Esophagus muscularis mucosa (tissue), 4 donors: ENCODE data around the gene SMPD1. TPM values are rescaled to one million over a fixed set of nuclear protein-coding genes. Genes with fewer than 3 reads are reported as not detected.

ENCODE experiments used
- DNase-seq: peaks from one replicate; pipeline ENCODE4 v3.0.0-alpha.2; 2017; ENCODE audit errors: extremely low spot score
- H3K27ac ChIP-seq, 4 donors: fragments of 200-600 bp; sonication (generic); replicated peaks in 1 of 4; 1 replicate in 3 of 4; 2 replicates in 1 of 4; pipeline ENCODE4 v1.5.1; 2016 to 2019; ENCODE audit warnings: mild to moderate bottlenecking in 1 of 4
- H3K27me3 ChIP-seq, 4 donors: fragments of 200-600 bp; sonication (generic); one replicate each; pipeline versions ENCODE4 v1.5.1 to v1.6.0; 2016 to 2019
- H3K36me3 ChIP-seq, 4 donors: fragments of 200-600 bp; sonication (generic); one replicate each; pipeline ENCODE4 v1.5.1; 2016 to 2019
- H3K4me1 ChIP-seq, 4 donors: fragments of 200-600 bp; sonication (generic); one replicate each; pipeline ENCODE4 v1.5.1; 2016 to 2019
- H3K4me3 ChIP-seq, 4 donors: fragments of 200-600 bp; sonication (generic); 1 replicate in 2 of 4; 2 replicates in 2 of 4; pipeline ENCODE4 v1.5.1; 2016 to 2019; ENCODE audit warnings: mild to moderate bottlenecking in 4 of 4, moderate library complexity in 1 of 4
- H3K9me3 ChIP-seq, 4 donors: fragments of 200-600 bp; sonication (generic); 1 replicate in 3 of 4; 2 replicates in 1 of 4; pipeline ENCODE4 v1.5.1; 2016 to 2019
- CTCF ChIP-seq, 3 experiments: fragments of 200-600 bp in 2 of 3; fragments of 450-650 bp in 1 of 3; sonication (generic) in 2 of 3; IDR thresholded peaks; one replicate each; pipeline ENCODE4 v1.5.1; 2017 to 2019; ENCODE audit warnings: antibody characterized with exemption in 3 of 3, mild to moderate bottlenecking in 2 of 3, moderate library complexity in 1 of 3
- EP300 ChIP-seq: sonication (generic); formaldehyde crosslinking; IDR thresholded peaks from one replicate; pipeline ENCODE4 v1.6.1; 2017; ENCODE audit warnings: antibody characterized with exemption
- POLR2A ChIP-seq: fragments of 450-650 bp; IDR thresholded peaks from one replicate; pipeline ENCODE4 v1.6.1; 2017; ENCODE audit warnings: antibody characterized with exemption, moderate library complexity, mild to moderate bottlenecking, low read depth
- POLR2AphosphoS5 ChIP-seq, 2 donors: sonication (generic); formaldehyde crosslinking; IDR thresholded peaks; one replicate each; pipeline ENCODE4 v1.6.1; 2017; ENCODE audit warnings: antibody characterized with exemption in 2 of 2
- whole genome bisulfite sequencing: methylation state at CpG from one replicate; pipeline ENCODE4 v1.1.5; 2018; 5-methylcytosine and 5-hydroxymethylcytosine counted together
- intact Hi-C: fragments of 100-400 bp; cut with DNase I; formaldehyde crosslinking; loops from one replicate; pipeline ENCODE4 v1.15.1; 2023
- total RNA-seq, 4 donors: library from RNA; depleted of rRNA; stranded (reverse); fragments of >200 nt; gene quantifications; one replicate each; pipeline versions ENCODE4 v1.1.0 to v1.2.1, GENCODE V29; 2016

The SMPD1 gene
- total RNA-seq, 4 donors from 2014 or later: 28.2 to 37.9 (median 30.8) TPM

GRCh38 chr11:6404342-6405051 lies 14.2 kb downstream of the SMPD1 start:
- TF ChIP-seq EP300 (no peak), CTCF (IDR thresholded peaks at IDR 0.05) (no peak), POLR2AphosphoS5 (IDR thresholded peaks at IDR 0.05) (no peak), POLR2A (no peak)
- peaks cover 0 to 29% (median 15%) of the 10 kb centered on the region in 4 donors for H3K4me1 ChIP-seq
- peaks cover 28 to 67% (median 50%) of the 10 kb centered on the region in 4 donors for H3K36me3 ChIP-seq
- DNase-seq: no peak
- H3K9me3 ChIP-seq: no peaks in the 10 kb centered on the region
- intact Hi-C loops: no loop called here
- 74% methylated on average over 12 of the region's 16 CpGs for WGBS
- H3K4me3 ChIP-seq: no peak overlapping the region
- H3K27me3 ChIP-seq: no peaks in the 10 kb centered on the region
- no peak overlapping the region for H3K27ac ChIP-seq

DNA sequence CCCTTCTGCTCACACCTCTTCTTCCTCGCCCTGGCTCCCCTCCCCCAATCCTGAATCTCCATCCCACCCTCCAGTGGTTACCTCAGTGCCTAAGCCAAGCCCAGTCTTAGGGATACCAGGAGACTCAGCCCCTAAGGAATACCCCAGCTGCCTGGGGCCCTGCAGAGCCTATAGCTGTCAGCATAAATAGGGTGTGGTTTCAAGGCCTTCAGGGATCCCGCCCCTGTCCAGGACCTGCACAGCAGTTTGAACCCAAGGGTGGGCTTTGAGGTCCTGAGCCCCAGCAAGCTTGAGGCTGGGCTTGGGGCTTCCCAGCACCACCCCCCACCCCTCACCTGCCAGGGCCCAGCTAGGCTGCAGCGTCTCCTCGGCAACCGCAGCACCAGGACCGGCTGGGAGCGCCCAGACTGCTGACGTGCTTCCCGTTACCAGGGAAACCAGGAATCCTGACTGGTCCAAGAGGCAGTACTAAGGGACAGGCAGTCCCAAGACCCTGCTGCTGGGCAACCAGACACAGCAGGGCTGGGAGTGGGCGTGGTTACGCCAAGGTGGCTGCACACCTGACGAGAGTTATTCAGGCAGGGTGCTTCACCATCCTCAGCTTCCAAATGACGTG lies 14.9 kb downstream of the SMPD1 start:
- intact Hi-C loops: no loop called here
- H3K9me3 ChIP-seq: no peaks in the 10 kb centered on the region
- DNase-seq: no peak
- no peak overlapping the region for H3K4me3 ChIP-seq
- H3K36me3 ChIP-seq: peaks cover 26 to 67% (median 54%) of the 10 kb centered on the region in 4 donors
- TF ChIP-seq POLR2A (no peak), CTCF (IDR thresholded peaks at IDR 0.05) (no peak), POLR2AphosphoS5 (IDR thresholded peaks at IDR 0.05) (no peak), EP300 (no peak)
- no peaks in the 10 kb centered on the region for H3K27me3 ChIP-seq
- peaks cover 0 to 29% (median 15%) of the 10 kb centered on the region in 4 donors for H3K4me1 ChIP-seq
- no peak overlapping the region for H3K27ac ChIP-seq
- 53% methylated on average over 10 of the region's 13 CpGs for WGBS

GRCh38 chr11:6405846-6406245 lies 15.6 kb downstream of the SMPD1 start:
- H3K27ac ChIP-seq: no peak overlapping the region
- TF ChIP-seq EP300: no peak
- no peak for TF ChIP-seq CTCF (IDR thresholded peaks at IDR 0.05)
- TF ChIP-seq POLR2AphosphoS5 (IDR thresholded peaks at IDR 0.05): no peak
- no peak for TF ChIP-seq POLR2A
- intact Hi-C loops: no loop called here
- H3K27me3 ChIP-seq: no peaks in the 10 kb centered on the region
- peaks cover 24 to 67% (median 54%) of the 10 kb centered on the region in 4 donors for H3K36me3 ChIP-seq
- DNase-seq: no peak
- WGBS: 87% methylated on average over 6 of the region's 6 CpGs
- peaks cover 0 to 29% (median 15%) of the 10 kb centered on the region in 4 donors for H3K4me1 ChIP-seq
- no peaks in the 10 kb centered on the region for H3K9me3 ChIP-seq
- H3K4me3 ChIP-seq: no peak overlapping the region

DNA sequence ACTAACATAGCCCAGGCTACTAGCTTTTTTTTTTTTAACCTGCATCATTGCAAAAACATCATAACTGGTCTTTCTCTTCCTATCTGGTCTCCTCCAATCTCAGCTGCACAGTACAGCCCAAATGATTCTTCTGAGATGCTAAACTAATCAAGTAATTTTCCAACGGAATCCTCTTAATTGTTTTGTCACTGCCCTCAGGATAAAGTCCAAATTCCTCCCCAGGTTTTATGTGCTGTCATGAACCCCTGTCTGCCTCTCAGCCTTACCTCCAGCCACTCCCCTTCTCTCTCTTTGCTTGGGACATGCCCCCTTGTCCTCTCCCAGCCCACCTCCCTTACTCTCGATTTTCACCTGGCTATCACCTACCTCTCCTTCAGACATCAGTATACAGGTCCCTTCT lies 16.1 kb downstream of the SMPD1 start:
- WGBS: 53% methylated on average over 2 of the region's 2 CpGs
- Histone ChIP-seq H3K4me1 (peaks cover 0 to 29% (median 15%) of the 10 kb centered on the region in 4 donors), H3K27me3 (no peaks in the 10 kb centered on the region), H3K4me3 (no peak overlapping the region), H3K27ac (no peak overlapping the region), H3K36me3 (peaks cover 23 to 67% (median 53%) of the 10 kb centered on the region in 4 donors), H3K9me3 (no peaks in the 10 kb centered on the region)
- DNase-seq: no peak
- TF ChIP-seq POLR2A (no peak), POLR2AphosphoS5 (IDR thresholded peaks at IDR 0.05) (no peak)
- intact Hi-C loops: no loop called here

DNA sequence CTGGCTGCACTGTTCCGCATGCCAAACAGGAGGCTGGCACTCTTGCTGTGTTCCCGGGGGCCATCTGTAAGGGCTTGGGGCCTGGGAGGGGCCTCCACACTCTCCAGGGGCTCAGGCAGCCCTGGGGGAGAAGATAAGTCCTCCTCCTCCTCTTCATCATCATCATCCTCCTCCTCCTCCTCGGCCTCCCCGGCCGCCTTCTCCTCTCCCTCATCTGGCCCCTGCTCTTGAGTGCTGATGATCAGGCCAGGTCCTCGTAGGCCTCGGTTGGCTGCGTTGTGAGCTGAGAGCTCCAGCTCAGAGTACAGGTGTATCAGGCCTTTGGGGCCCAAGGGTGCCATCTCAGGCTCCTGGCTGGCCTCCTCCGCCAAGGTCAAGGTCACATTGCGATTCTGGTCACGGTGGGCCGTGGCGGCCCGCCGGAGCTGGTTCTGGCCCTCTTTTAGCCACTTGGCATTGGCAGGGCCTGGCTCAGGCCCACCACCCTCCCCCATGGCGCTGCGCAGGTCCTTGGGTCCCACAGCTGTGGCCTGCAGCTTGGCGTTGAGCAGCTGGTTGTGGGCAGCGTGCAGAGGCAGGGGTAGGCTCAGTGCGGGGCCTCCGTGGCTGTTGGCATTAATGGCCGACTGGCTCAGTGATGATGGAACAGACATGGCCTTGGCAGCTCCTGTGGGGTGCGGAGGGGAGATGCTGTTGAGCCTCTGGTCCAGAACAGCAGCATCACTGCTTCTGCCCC lies 20.6 kb downstream of the SMPD1 start:
- peaks cover 4 to 42% (median 19%) of the 10 kb centered on the region in 4 donors for H3K4me1 ChIP-seq
- TF ChIP-seq POLR2AphosphoS5 (IDR thresholded peaks at IDR 0.05) (no peak), POLR2A (no peak), EP300 (no peak)
- 96% methylated on average over 9 of the region's 23 CpGs for WGBS
- H3K4me3 ChIP-seq: no peak overlapping the region
- H3K9me3 ChIP-seq: no peaks in the 10 kb centered on the region
- H3K27ac ChIP-seq: no peak overlapping the region
- intact Hi-C loops: no loop called here
- no peaks in the 10 kb centered on the region for H3K27me3 ChIP-seq
- H3K36me3 ChIP-seq: peaks cover 9 to 39% (median 28%) of the 10 kb centered on the region in 4 donors
- DNase-seq: no peak
